Stimulated activated CD8-positive, alpha-beta memory T cell treated with anti-CD3 and anti-CD28 coated beads, Interleukin-12 subunit alpha, Interleukin-12 subunit beta, amount 100 ng/mL, for 24 hours (primary cell): Measurements from ENCODE around the gene HIVEP2.

ENCODE experiments used
- DNase-seq: peaks from one replicate; pipeline ENCODE4 v3.0.0-alpha.2; 2020; ENCODE audit errors: extremely low read depth

HIVEP2 gene

DNA sequence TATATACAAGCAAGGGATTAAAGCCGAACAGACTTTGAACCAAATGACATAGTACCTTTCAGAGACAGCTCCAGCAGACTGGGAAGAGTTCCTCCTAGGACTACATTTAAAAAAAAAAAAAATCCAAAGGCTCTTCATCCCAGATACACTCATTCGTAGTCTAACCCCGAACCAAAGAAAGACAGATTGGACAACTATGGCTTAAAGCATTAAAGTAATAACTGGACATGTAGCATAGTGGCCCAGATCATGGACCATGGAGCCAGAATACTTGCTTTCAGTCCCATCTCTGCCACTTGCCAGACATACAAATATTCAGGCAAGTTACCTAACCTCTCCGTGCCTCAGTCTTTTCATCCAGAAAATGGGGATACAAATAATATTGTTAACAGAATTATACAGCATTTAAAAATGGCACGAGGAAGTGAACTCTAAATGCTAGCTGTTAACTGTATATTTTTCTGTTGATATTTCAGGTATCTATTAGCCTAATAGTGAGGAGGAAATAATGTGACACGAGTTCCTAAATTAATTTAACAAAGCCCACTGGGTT, 123.7 kb downstream of the HIVEP2 start:
- DNase-seq: no peak

DNA sequence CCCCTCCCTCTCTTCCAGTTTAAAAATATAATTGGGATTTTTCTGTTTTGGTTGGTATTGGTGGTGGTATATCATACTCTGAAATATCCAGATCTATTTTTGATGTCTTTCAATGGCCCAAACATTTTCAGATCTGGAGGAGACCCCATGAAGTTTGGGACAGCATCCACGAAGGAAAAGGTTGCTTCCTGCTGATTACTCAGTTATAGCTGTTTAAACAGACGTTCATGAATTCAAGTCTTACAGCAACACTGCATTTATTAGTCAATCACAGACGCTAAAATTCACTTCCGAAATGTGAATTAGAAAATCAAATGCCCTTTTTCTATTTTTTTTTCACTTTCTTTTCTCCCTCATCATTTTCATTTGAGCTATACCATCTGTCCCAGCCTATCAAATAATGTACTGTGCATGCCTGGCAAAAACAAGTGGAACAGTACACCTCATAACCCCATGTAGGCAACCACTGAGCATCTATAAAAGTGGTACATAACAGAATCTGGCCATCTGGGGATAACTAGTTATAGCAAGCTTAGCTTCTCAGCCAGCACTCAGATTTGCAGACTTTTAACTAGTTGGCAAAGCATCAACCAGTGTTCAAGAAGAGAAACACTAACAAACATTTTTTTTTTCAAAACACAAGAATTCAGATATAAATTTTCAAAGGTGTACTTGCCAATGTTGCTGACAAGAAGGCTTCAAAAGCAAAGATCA, 124.5 kb downstream of the HIVEP2 start:
- no peak for DNase-seq

DNA sequence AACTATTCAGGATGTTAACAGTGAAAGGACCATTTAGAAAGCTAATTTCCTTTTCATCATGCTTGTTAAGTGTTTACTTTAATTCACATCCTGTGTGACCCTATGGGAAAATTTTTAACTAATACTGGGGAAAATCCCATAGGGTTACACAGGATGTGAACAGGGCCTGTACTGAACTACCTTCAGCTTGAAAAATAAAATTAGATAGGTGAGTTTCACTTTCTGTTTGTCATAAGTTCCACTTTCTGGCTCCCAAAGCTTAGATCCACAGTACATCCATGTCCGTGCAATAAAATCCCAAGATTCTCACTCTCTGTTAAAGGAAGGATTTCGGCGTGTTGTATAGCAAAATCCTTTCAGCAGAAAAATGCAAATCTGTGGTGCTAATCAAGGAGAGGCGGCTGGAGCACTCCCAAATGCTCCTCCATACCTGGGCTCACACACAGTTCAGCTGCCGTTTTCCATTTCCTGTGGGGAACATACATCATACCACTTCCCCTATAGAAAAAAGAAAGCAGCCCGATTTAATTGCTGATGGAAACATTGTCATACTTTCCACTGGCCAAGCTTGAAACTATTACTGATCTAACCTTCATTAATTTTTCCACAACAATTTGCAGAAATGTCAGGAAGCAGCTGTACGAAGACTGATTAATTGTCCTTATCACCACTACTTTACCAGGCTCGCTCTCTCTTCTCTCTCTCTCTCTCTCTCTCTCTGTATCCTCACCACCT, 125.2 kb downstream of the HIVEP2 start:
- no peak for DNase-seq

GRCh38 chr6:142816486-142816885, 128.5 kb downstream of the HIVEP2 start:
- no peak for DNase-seq

DNA sequence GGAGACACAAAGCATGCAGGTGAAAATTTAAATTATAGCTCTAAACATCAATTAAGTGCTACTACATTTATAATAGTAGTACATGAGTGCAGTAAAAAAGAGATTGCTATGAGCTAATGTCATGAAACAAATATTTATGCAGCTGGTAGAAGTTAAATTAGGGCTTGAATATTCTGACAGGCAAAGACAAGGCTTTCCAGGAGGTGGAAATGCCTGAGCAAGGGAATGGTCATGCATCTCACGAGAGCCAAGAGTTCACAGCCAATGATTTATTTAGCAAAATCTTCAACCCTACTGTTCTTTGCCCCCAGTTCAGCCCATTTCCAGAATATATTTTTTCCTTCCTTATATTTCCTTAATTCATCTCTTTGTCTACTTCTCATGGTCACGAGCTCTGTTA, 128.9 kb downstream of the HIVEP2 start:
- no peak for DNase-seq

GRCh38 chr6:142811923-142812322, 133.1 kb downstream of the HIVEP2 start:
- DNase-seq: no peak

- DNase-seq: no peak
These were observed 133.9 kb downstream of the HIVEP2 start for GRCh38 chr6:142810952-142811514.

DNA sequence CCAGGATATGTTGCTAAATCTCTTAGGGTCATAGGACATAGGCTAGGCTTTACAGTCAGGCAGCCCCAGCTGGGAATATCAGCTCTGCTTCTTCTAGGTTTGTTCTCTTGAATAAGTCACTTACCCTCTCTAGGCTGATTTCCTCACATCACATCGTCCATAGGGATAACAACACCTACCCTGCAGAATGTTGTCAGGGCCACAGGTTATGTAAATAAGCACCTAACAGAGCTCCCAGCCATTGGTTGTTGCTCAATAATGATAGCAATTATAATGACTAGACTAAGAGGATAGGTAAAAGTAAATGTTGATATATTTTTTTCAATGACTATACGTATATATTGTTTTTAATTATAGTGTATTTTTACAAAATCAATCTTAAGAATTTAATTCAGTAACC, 135.0 kb downstream of the HIVEP2 start:
- no peak for DNase-seq

GRCh38 chr6:142808405-142809061, 136.4 kb downstream of the HIVEP2 start:
- no peak for DNase-seq

DNA sequence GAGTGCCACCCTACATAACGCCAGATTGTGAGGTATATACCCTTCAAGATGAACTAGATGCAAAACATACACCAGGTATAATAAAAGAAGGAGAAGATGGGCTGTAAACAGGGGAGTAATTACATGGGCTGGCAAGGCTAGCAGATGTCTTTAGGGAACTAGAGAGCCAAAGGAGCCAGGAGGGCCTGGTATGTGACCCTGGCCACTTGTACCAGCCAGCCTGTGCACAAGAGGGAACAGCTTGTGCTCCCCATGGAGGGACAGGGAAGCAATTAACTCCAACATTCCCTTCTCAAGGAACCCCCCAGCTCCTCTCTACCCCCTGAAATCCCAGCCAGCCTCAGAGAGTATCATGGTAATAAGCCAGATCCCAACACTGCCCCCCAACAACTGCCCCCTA, 139.9 kb downstream of the HIVEP2 start:
- DNase-seq: no peak

DNA sequence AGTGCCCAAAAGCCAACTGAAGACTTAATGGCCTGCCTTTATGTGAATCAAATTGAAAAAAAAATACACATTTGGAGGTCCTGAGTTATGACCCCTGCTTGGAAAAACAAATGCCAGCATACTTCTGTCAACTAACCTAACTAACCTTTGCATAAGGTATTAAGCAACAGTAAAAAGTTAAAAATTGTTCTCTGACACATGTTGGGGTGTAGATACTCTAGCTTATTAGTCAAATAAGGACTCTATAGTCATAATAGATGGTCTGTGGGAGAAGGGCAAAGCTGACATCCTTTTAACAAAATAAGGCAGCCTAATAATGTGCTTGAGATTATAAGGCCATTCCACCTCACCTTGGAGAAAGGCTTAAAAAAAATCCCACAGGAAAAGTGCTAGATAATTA, 140.5 kb downstream of the HIVEP2 start:
- no peak for DNase-seq

DNA sequence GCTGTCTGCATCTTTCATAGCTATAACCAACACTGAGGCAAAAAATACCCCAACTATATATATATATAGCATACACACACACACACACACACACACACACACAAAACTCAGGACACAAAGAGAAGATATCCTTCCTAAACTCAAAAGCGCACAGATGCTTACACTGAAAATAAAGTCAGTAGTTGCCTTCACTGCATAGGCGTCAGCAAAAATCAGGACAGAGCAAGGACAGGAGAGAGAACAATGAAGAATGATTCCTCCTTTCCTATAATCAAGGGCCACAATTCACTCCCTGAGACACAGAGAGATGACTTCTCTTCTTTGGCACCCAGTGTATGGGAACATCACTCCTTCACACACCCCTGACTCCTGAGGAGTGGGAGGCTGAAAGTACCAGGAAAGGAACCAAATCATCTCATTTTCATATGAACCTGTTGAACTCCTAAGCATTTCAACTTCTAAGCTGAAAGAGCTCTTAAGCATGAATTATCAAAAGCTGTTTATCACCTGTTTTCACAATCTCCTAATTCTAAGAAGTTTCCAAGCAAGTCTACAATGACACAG, 141.4 kb downstream of the HIVEP2 start:
- no peak for DNase-seq

DNA sequence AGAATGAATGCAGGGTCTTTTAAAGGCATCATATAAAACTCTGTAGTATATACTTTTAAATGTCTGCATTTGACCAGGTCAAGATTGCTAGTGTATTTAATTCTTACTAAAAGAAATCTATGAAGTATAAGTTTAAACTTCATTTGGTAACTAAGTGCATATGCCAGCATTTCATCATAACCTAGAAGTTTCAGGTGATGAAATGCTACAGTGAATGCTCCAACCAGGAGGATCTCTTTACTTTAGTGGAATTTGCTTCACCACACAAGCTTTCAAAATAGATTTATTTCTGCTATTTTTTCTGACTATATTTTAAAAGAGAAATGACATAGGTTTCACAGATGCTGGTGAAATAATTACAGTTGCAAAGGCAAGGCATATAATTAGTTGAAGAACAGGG, 141.9 kb downstream of the HIVEP2 start:
- DNase-seq: no peak

- DNase-seq: no peak
These were observed 142.9 kb downstream of the HIVEP2 start for GRCh38 chr6:142802124-142802523.

GRCh38 chr6:142800240-142800639, 144.7 kb downstream of the HIVEP2 start:
- no peak for DNase-seq

GRCh38 chr6:142799639-142800038, 145.3 kb downstream of the HIVEP2 start:
- DNase-seq: no peak

- DNase-seq: no peak
These were observed 147.8 kb downstream of the HIVEP2 start for GRCh38 chr6:142797159-142797558.

DNA sequence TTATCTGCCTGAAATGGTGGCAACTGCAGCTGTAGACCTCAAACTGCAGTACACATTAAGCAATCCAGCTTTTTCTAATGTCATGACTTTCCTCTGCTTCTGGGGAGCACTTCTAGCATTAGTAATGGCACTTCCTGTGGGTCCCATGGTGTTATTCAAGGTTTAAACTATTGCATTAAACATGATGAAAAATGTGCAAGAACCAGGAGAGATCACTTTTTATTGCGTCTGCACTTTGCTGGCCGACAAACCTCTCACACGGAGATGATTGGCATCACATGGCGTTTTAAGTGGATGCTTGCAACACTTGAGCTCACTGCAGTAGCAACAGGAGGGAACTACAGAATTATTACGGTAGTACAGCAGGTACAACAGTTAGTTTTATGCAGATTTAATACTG, 148.4 kb downstream of the HIVEP2 start:
- DNase-seq: no peak

DNA sequence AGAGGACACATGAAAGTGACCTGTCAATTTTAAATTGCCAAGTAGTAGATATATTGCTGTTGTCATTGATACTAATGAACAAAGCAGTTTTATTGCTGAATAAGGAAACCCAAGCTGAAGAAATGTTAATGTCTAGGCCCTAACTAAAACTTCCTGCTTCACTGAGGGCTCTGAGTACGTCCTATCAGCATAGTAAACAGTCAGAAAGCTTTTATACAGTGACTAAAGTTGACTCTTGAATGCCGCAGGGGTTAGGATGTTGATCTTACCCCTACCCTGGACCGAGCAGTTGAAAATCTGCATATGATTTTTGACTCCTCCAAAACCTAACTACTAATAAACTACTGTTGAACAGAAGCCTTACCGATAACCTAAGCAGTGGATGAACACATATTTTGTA, 149.0 kb downstream of the HIVEP2 start:
- no peak for DNase-seq

GRCh38 chr6:142794424-142794823, 150.6 kb downstream of the HIVEP2 start:
- no peak for DNase-seq

DNA sequence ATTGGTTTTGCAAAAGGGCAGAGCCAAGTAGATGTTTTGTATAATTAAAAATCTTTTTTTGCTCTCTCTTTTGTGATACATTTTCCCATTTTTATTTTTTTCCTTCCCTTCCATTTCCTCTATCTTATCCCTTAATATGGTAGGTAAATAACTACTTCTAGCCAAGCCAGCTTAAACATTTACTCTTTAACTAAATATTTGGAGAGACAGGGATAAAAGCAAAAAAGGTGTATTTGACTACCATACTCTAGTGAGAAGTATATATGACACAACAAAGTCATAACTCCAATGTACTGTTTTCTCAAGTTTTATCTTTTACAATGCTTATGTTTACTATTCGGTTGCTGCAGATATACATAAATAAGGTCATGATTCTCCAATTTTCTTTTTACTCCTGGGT, 154.7 kb downstream of the HIVEP2 start:
- no peak for DNase-seq

DNA sequence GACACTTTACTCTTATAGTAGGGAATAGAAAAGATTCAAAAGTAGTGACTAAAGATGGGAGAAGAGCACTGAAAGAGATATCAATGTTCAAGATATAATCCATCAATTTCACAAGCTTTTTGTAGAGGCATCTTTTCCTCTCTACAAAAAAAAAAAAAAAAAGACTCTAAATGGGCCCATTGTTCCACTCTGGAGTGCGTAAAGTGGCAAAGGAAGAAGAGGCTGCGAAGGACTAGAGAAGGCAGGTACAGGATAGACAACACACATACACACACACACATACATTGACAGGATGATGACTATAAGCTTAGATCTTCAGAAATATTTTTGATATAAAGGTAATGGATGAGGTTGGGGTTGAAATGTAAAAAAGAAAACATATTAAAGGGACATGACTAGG, 157.6 kb downstream of the HIVEP2 start:
- DNase-seq: no peak
